Erythroblast (primary cell): ENCODE data around the gene EIF3D.

Experiments
- GATA1 ChIP-seq: IDR thresholded peaks from 2 replicates; pipeline ENCODE4 v1.6.1; 2011; ENCODE audit warnings: low read depth, mild to moderate bottlenecking, control low read depth, low read length, moderate library complexity
- POLR2A ChIP-seq: IDR thresholded peaks from 2 replicates; pipeline ENCODE4 v1.6.1; 2011; ENCODE audit warnings: mild to moderate bottlenecking, low read length

DNA sequence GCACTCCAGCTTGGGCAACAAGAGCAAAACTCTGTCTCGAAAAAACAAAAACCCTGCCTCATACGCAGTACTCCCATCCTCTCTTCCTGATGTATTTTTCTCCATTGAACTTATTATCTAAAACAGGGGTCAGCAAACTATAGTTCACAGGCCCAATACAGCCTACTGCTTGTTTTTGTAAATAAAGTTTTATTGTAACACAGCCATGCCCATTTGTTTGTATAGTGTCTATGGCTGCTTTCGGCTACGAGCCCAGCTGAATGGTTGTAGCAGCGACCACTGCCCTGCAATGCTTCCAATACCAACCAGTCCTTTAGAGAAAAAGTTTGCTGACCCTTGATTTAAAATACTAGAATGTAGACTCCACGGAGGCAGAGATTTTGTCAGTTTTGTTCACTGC lies 53.6 kb downstream of the EIF3D start:
- no peak for TF ChIP-seq POLR2A
- no peak for TF ChIP-seq GATA1
